Measurements from ENCODE around the gene ANAPC15. TPM values are rescaled to one million over a fixed set of nuclear protein-coding genes. Genes with fewer than 3 reads are reported as not detected.

Gene ANAPC15
- total and polyA plus RNA-seq, 9 of the 15 experiments (the other 6 are each of a cell fraction or from before 2014, with no cell fraction given) = 53.0 to 254 (median 75.7) TPM

DNA sequence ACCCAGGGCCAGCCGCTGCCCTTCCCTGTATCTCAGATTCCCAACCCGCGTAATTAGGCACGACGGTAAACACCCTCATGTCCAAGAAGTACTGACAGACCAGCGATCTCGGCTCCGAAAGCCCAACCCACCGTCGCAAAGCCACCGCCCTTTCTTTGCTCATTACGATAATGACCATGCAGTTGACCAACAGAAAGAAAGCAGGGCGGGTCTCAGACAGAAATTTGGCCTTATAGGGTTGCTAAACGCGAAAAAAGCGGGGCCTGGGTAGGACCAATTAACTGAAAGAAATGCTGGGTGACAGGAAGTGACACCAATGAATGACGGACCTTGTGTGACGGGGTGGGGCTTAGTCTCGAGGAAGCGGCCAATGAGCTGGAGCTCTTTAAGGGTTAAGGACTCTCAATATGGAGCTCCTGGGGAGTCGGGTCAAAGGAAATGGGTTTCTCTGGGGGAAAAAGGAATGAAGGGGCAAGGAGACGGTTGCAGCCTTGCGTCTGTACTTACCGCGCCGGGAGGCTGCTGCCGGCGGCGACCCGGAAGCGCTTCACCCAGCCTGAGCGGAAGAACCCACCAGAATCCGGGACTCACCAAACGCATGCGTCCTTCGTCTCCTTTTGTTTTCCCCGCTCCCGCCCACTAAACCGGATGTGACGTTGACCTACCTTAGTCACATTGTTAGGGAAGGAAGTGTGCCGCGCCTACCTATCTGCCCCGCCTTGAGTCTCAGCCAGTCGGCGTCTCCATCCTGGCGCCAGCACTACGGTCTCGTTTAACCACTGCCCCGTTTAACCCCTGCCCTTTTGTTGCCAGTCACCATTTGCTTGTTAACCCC, at the start of gene ANAPC15 (continued):
- TF ChIP-seq ZNF3 (CRISPR knock-in tag; IDR thresholded peaks at IDR 0.05) = no peak
- no peak for TF ChIP-seq ZNF668 (CRISPR knock-in tag; IDR thresholded peaks at IDR 0.05)
- TF ChIP-seq PCBP1 (IDR thresholded peaks at IDR 0.05; ENCODE audit: low read depth, low read length, poor library complexity, severe bottlenecking) = no peak
- TF ChIP-seq POLR2AphosphoS2 (IDR thresholded peaks at IDR 0.05; ENCODE audit: low read length) = peak; percentile 57; the same call in 1 of the 2 replicates
- peak; percentile 29 for TF ChIP-seq ZFP36 (IDR thresholded peaks at IDR 0.05; ENCODE audit: low read depth, low read length, partially characterized antibody)
- TF ChIP-seq, protein P1, sequence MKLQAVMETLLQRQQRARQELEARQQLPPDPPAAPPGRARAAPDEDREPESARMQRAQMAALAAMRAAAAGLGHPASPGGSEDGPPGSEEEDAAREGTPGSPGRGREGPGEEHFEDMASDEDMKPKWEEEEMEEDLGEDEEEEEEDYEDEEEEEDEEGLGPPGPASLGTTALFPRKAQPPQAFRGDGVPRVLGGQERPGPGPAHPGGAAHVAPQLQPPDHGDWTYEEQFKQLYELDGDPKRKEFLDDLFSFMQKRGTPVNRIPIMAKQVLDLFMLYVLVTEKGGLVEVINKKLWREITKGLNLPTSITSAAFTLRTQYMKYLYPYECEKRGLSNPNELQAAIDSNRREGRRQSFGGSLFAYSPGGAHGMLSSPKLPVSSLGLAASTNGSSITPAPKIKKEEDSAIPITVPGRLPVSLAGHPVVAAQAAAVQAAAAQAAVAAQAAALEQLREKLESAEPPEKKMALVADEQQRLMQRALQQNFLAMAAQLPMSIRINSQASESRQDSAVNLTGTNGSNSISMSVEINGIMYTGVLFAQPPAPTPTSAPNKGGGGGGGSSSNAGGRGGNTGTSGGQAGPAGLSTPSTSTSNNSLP (IDR thresholded peaks at IDR 0.05; ENCODE audit: borderline replicate concordance, low read depth, low read length) = peak; percentile 33; the same call in 1 of the 2 replicates
- TF ChIP-seq, protein P2, sequence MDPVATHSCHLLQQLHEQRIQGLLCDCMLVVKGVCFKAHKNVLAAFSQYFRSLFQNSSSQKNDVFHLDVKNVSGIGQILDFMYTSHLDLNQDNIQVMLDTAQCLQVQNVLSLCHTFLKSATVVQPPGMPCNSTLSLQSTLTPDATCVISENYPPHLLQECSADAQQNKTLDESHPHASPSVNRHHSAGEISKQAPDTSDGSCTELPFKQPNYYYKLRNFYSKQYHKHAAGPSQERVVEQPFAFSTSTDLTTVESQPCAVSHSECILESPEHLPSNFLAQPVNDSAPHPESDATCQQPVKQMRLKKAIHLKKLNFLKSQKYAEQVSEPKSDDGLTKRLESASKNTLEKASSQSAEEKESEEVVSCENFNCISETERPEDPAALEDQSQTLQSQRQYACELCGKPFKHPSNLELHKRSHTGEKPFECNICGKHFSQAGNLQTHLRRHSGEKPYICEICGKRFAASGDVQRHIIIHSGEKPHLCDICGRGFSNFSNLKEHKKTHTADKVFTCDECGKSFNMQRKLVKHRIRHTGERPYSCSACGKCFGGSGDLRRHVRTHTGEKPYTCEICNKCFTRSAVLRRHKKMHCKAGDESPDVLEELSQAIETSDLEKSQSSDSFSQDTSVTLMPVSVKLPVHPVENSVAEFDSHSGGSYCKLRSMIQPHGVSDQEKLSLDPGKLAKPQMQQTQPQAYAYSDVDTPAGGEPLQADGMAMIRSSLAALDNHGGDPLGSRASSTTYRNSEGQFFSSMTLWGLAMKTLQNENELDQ (CRISPR knock-in tag; IDR thresholded peaks at IDR 0.05; ENCODE audit: borderline replicate concordance) = no peak
- TF ChIP-seq, protein P3, sequence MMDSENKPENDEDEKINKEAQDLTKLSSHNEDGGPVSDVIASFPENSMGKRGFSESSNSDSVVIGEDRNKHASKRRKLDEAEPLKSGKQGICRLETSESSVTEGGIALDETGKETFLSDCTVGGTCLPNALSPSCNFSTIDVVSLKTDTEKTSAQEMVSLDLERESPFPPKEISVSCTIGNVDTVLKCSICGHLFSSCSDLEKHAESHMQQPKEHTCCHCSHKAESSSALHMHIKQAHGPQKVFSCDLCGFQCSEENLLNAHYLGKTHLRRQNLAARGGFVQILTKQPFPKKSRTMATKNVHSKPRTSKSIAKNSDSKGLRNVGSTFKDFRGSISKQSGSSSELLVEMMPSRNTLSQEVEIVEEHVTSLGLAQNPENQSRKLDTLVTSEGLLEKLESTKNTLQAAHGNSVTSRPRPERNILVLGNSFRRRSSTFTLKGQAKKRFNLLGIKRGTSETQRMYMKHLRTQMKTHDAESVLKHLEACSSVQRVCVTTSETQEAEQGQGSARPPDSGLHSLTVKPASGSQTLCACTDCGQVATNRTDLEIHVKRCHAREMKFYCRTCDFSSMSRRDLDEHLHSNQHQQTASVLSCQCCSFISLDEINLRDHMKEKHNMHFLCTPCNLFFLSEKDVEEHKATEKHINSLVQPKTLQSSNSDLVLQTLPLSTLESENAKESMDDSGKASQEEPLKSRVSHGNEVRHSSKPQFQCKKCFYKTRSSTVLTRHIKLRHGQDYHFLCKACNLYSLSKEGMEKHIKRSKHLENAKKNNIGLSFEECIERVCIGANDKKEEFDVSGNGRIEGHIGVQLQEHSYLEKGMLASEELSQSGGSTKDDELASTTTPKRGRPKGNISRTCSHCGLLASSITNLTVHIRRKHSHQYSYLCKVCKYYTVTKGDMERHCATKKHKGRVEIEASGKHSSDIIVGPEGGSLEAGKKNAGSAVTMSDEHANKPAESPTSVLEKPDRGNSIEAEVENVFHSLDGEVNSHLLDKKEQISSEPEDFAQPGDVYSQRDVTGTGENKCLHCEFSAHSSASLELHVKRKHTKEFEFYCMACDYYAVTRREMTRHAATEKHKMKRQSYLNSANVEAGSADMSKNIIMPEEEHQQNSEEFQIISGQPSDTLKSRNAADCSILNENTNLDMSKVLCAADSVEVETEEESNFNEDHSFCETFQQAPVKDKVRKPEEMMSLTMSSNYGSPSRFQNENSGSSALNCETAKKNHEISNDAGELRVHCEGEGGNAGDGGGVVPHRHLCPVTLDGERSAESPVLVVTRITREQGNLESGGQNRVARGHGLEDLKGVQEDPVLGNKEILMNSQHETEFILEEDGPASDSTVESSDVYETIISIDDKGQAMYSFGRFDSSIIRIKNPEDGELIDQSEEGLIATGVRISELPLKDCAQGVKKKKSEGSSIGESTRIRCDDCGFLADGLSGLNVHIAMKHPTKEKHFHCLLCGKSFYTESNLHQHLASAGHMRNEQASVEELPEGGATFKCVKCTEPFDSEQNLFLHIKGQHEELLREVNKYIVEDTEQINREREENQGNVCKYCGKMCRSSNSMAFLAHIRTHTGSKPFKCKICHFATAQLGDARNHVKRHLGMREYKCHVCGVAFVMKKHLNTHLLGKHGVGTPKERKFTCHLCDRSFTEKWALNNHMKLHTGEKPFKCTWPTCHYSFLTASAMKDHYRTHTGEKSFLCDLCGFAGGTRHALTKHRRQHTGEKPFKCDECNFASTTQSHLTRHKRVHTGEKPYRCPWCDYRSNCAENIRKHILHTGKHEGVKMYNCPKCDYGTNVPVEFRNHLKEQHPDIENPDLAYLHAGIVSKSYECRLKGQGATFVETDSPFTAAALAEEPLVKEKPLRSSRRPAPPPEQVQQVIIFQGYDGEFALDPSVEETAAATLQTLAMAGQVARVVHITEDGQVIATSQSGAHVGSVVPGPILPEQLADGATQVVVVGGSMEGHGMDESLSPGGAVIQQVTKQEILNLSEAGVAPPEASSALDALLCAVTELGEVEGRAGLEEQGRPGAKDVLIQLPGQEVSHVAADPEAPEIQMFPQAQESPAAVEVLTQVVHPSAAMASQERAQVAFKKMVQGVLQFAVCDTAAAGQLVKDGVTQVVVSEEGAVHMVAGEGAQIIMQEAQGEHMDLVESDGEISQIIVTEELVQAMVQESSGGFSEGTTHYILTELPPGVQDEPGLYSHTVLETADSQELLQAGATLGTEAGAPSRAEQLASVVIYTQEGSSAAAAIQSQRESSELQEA (IDR thresholded peaks at IDR 0.05; ENCODE audit: low read depth) = no peak
- peak; percentile 40; the same call in 1 of the 2 replicates for TF ChIP-seq BACH1 (tag; IDR thresholded peaks at IDR 0.05)
- TF ChIP-seq ZNF24 (IDR thresholded peaks at IDR 0.05) = no peak
- no peak for TF ChIP-seq FOXA3 (CRISPR knock-in tag; conservative IDR thresholded peaks at IDR 0.05 in 1 of 2, IDR thresholded peaks at IDR 0.05 in 1 of 2)
- TF ChIP-seq NFXL1 (CRISPR knock-in tag; IDR thresholded peaks at IDR 0.05) = no peak
- TF ChIP-seq NFE2 (IDR thresholded peaks at IDR 0.05; ENCODE audit: low read depth) = peak; percentile 48
- TF ChIP-seq ASH1L (IDR thresholded peaks at IDR 0.05; ENCODE audit: borderline replicate concordance, low read depth, partially characterized antibody) = peak; percentile 90
- no peak for TF ChIP-seq ZNF165 (CRISPR knock-in tag; IDR thresholded peaks at IDR 0.05; ENCODE audit: borderline replicate concordance)
